OCI-LY3 (cell line): Measurements from ENCODE around the gene GGTA1.

Experiments used
- EZH2phosphoT487 ChIP-seq: fragments of 200-600 bp; shearing (Covaris generic); IDR thresholded peaks from 2 replicates; pipeline ENCODE4 v1.6.1; 2018; ENCODE audit warnings: antibody characterized with exemption, mixed run types, low read depth
- TF ChIP-seq, protein P1 (sequence below): fragments of 200-600, 300-600 bp; sonication (generic); IDR thresholded peaks from 2 replicates; pipeline ENCODE4 v1.5.1; 2014; ENCODE audit warnings: antibody characterized with exemption, low read length, low read depth

DNA sequence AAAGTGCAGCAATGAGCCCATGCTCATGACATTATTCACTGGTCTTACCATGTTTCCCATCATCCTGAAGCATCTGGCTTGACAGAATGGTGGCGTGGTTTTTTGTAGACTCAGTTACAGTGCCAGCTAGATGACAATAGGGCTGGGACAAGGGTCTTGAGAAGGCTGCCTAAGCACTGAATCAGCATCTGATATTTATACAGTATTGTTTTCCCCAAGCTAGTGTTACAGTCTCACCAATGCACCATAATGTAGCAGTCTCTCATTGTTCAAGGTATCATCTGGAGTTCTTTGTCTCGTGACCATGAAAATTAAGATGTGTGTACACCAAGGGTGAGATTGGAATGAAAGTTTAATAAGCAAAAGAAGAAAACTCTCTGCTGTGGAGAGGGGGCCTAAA lies 19.0 kb upstream of the GGTA1 start:
- no peak for TF ChIP-seq EZH2phosphoT487
- TF ChIP-seq, protein P1, sequence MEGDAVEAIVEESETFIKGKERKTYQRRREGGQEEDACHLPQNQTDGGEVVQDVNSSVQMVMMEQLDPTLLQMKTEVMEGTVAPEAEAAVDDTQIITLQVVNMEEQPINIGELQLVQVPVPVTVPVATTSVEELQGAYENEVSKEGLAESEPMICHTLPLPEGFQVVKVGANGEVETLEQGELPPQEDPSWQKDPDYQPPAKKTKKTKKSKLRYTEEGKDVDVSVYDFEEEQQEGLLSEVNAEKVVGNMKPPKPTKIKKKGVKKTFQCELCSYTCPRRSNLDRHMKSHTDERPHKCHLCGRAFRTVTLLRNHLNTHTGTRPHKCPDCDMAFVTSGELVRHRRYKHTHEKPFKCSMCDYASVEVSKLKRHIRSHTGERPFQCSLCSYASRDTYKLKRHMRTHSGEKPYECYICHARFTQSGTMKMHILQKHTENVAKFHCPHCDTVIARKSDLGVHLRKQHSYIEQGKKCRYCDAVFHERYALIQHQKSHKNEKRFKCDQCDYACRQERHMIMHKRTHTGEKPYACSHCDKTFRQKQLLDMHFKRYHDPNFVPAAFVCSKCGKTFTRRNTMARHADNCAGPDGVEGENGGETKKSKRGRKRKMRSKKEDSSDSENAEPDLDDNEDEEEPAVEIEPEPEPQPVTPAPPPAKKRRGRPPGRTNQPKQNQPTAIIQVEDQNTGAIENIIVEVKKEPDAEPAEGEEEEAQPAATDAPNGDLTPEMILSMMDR = no peak
